Endothelial cell of umbilical vein (primary cell): Measurements from ENCODE around the gene LEMD1. TPM values are rescaled to one million over a fixed set of nuclear protein-coding genes. Genes with fewer than 3 reads are reported as not detected.

Experiments used
- BruUV-seq: library from RNA; stranded (reverse); fragments of 400-500 nt; replicated peaks from 2 replicates; lab custom pipeline; 2021; lab: Mats Ljungman, UMichigan
- CTCF ChIA-PET: fragments of 300-600, 350-600 bp; sonication (Branson Sonifier 250); formaldehyde crosslinking; loops from one replicate; lab custom pipeline; 2021; ENCODE audit warnings: antibody characterized with exemption, inconsistent platforms; lab: Charles Lee
- POLR2A ChIA-PET: fragments of 300-600, 350-600 bp; sonication (Branson Sonifier 250); formaldehyde crosslinking; loops from one replicate; lab custom pipeline; 2021; ENCODE audit warnings: antibody characterized with exemption, inconsistent platforms; lab: Charles Lee
- DNase-seq: peaks from one replicate; pipeline ENCODE4 v3.0.0-alpha.2; 2011; ENCODE audit warnings: low read depth, low spot score
- FAIRE-seq: peaks from 2 replicates; lab custom pipeline; 2011; peaks lifted over from hg19 to GRCh38; lab: Jason Lieb, UNC
- H2AFZ ChIP-seq: 2 replicates; pipeline ENCODE4 v1.6.0; 2012; ENCODE audit warnings: low read depth, low read length, control low read depth, inconsistent platforms
- H3K27ac ChIP-seq: 2 replicates; pipeline ENCODE4 v1.5.1; 2011; ENCODE audit warnings: low read depth, mild to moderate bottlenecking, control low read depth, low read length, moderate library complexity; ENCODE audit not compliant: insufficient read depth
- H3K27me3 ChIP-seq, 2 experiments: 2 replicates each; pipeline versions ENCODE4 v1.6.0 to v1.6.1; 2011; ENCODE audit warnings: low read length in 2 of 2, mixed read lengths in 1 of 2; ENCODE audit not compliant: control insufficient read depth in 2 of 2, insufficient read depth in 2 of 2
- H3K36me3 ChIP-seq, 2 experiments: 2 replicates in 1 of 2; 3 replicates in 1 of 2; pipeline ENCODE4 v1.5.1; 2011; ENCODE audit warnings: low read length in 2 of 2, mild to moderate bottlenecking in 1 of 2, moderate library complexity in 1 of 2; ENCODE audit not compliant: control insufficient read depth in 2 of 2, insufficient read depth in 2 of 2; ENCODE audit errors: extremely low read depth in 1 of 2
- H3K4me1 ChIP-seq: 3 replicates; pipeline ENCODE4 v1.5.1; 2011; ENCODE audit warnings: mild to moderate bottlenecking, low read length; ENCODE audit not compliant: control insufficient read depth, insufficient read depth; ENCODE audit errors: extremely low read depth
- H3K4me2 ChIP-seq: 2 replicates; pipeline ENCODE4 v1.6.1; 2011; ENCODE audit warnings: low read length, control low read depth, mixed read lengths; ENCODE audit not compliant: insufficient read depth
- H3K4me3 ChIP-seq, 3 experiments: fragments of 200-600 bp in 1 of 3; sonication (generic), shearing (Covaris generic) in 1 of 3; replicated peaks in 1 of 3; 2 replicates each; pipeline ENCODE4 v1.5.1; 2011 to 2016; ENCODE audit warnings: control low read depth in 3 of 3, low read length in 3 of 3, mild to moderate bottlenecking in 2 of 3, inconsistent platforms in 1 of 3, low read depth in 1 of 3, moderate library complexity in 1 of 3; ENCODE audit not compliant: insufficient read depth in 1 of 3
- H3K79me2 ChIP-seq: 2 replicates; pipeline ENCODE4 v1.6.0; 2012; ENCODE audit warnings: low read length, inconsistent platforms; ENCODE audit not compliant: control insufficient read depth, insufficient read depth
- H3K9ac ChIP-seq: replicated peaks from 2 replicates; pipeline ENCODE3; 2011; ENCODE audit warnings: low read length, control low read depth; ENCODE audit not compliant: insufficient read depth; ENCODE audit errors: extremely low read depth
- H3K9me1 ChIP-seq: replicated peaks from 3 replicates; pipeline ENCODE4 v1.6.0; 2011; ENCODE audit warnings: mild to moderate bottlenecking, low read length; ENCODE audit not compliant: control insufficient read depth, insufficient read depth; ENCODE audit errors: extremely low read depth
- H3K9me3 ChIP-seq: replicated peaks from 2 replicates; pipeline ENCODE4 v1.5.1; 2012; ENCODE audit warnings: low read length, inconsistent platforms; ENCODE audit not compliant: control insufficient read depth, insufficient read depth
- H4K20me1 ChIP-seq: replicated peaks from 2 replicates; pipeline ENCODE3; 2011; ENCODE audit warnings: mild to moderate bottlenecking, low read length; ENCODE audit not compliant: control insufficient read depth, insufficient read depth; ENCODE audit errors: extremely low read depth
- CTCF ChIP-seq, 2 donors: IDR thresholded peaks; 1 replicate in 1 of 2; 2 replicates in 1 of 2; pipeline ENCODE4 v1.5.1; 2011; ENCODE audit warnings: low read length in 2 of 2, mild to moderate bottlenecking in 2 of 2, moderate library complexity in 2 of 2, control low read depth in 1 of 2, inconsistent platforms in 1 of 2, low read depth in 1 of 2; ENCODE audit not compliant: insufficient read depth in 1 of 2; ENCODE audit errors: extremely low read depth in 1 of 2
- EZH2 ChIP-seq: IDR thresholded peaks from 2 replicates; pipeline ENCODE4 v1.6.1; 2012; ENCODE audit warnings: borderline replicate concordance, low read depth, mild to moderate bottlenecking, moderate library complexity, low read length, inconsistent platforms; ENCODE audit not compliant: severe bottlenecking
- FOS ChIP-seq: IDR thresholded peaks from 2 replicates; pipeline ENCODE4 v1.6.1; 2011; ENCODE audit warnings: mild to moderate bottlenecking, low read length, moderate library complexity, borderline replicate concordance; ENCODE audit not compliant: insufficient read depth
- GATA2 ChIP-seq: IDR thresholded peaks from 2 replicates; pipeline ENCODE4 v1.7.0; 2011; ENCODE audit warnings: low read depth, mild to moderate bottlenecking, moderate library complexity, mixed read lengths, low read length; ENCODE audit not compliant: insufficient read length, insufficient read depth
- JUN ChIP-seq: IDR thresholded peaks from 2 replicates; pipeline ENCODE4 v1.6.1; 2011; ENCODE audit warnings: borderline replicate concordance, low read depth; ENCODE audit not compliant: insufficient read length, insufficient read depth
- MAX ChIP-seq: IDR thresholded peaks from 2 replicates; pipeline ENCODE4 v1.6.1; 2011; ENCODE audit not compliant: insufficient read depth, insufficient read length
- MYC ChIP-seq: IDR thresholded peaks from one replicate; pipeline ENCODE4 v1.6.1; 2011; ENCODE audit warnings: mild to moderate bottlenecking, low read depth, low read length
- POLR2A ChIP-seq: IDR thresholded peaks from 2 replicates; pipeline ENCODE4 v1.6.1; 2012; ENCODE audit warnings: low read depth, mild to moderate bottlenecking, control low read depth, low read length
- POLR2AphosphoS5 ChIP-seq: IDR thresholded peaks from 2 replicates; pipeline ENCODE4 v1.6.1; 2012; ENCODE audit warnings: low read depth, mild to moderate bottlenecking, control low read depth, low read length, moderate library complexity; ENCODE audit not compliant: insufficient read depth
- dilution Hi-C: fragments of 300-500 bp; cut with MboI; formaldehyde crosslinking; loops from one replicate; pipeline ENCODE4 v1.15.0; 2019; ENCODE audit warnings: low sequenced_read_pairs; ENCODE audit not compliant: extremely low pct_ligation_motif_present
- intact Hi-C: fragments of 100-400 bp; cut with micrococcal nuclease; formaldehyde crosslinking; loops from one replicate; pipeline ENCODE4 v1.10.0; 2022
- polyA plus RNA-seq, 4 experiments: library from polyadenylated mRNA; depleted of rRNA in 3 of 4; stranded (reverse) in 3 of 4; unstranded in 1 of 4; fragments of >200 nt; gene quantifications; 2 replicates each; pipeline versions ENCODE4 v1.2.1 to v1.2.3, GENCODE V29; 2011 to 2012; ENCODE audit warnings: missing spikeins in 1 of 4
- total RNA-seq: library from RNA; stranded (reverse); gene quantifications from 2 replicates; pipeline ENCODE4 v1.2.3, GENCODE V29; 2021

The LEMD1 gene
- total and polyA plus RNA-seq, 2 donors (not counting 3 experiments of a cell fraction or from before 2014, with no cell fraction given), result not detected

GRCh38 chr1:205353612-205354011 lies 68.2 kb downstream of the LEMD1 start:
- Histone ChIP-seq H3K27me3 (peaks cover 9 to 31% of the 10 kb centered on the region in 2 experiments), H3K79me2 (no peaks in the 10 kb centered on the region), H3K27ac (no peak overlapping the region), H3K4me2 (no peak overlapping the region), H3K4me1 (no peaks in the 10 kb centered on the region), H2AFZ (no peak overlapping the region), H3K9me1 (no peaks in the 10 kb centered on the region), H4K20me1 (no peaks in the 10 kb centered on the region), H3K9me3 (no peaks in the 10 kb centered on the region), H3K36me3 (no peaks in the 10 kb centered on the region), H3K9ac (no peak overlapping the region), H3K4me3 (no peak overlapping the region)
- intact Hi-C loops (loop anchor here (1.0 kb wide), 2 partner anchors 132 to 171 kb away; no protein-coding TSS in a partner anchor), dilution Hi-C loops (no loop called here)
- no peak for TF ChIP-seq JUN
- TF ChIP-seq MYC, result no peak
- TF ChIP-seq EZH2, result no peak
- no peak for TF ChIP-seq POLR2A
- no peak for TF ChIP-seq CTCF (IDR thresholded peaks at IDR 0.05; ENCODE audit: extremely low read depth in 1 of 2, insufficient read depth in 1 of 2, low read depth in 1 of 2, low read length in 2 of 2)
- DNase-seq (no peak), FAIRE-seq (no peak)
- ChIA-PET POLR2A (no interaction called here), CTCF (interaction anchor here (0.6 to 4.7 kb wide), 75 partner anchors 8 to 365 kb away, joined by 3 to 243 read pairs (median 6); partner anchors contain the start of genes NUAK2 and TMCC2)
- no TSS peak for BruUV-seq

- FAIRE-seq, result no peak
- Histone ChIP-seq H3K4me1 (no peaks in the 10 kb centered on the region), H3K9me1 (no peaks in the 10 kb centered on the region), H3K27ac (no peak overlapping the region), H3K79me2 (no peaks in the 10 kb centered on the region), H3K4me2 (no peak overlapping the region), H3K36me3 (no peaks in the 10 kb centered on the region), H3K9ac (no peak overlapping the region), H4K20me1 (no peaks in the 10 kb centered on the region), H2AFZ (no peak overlapping the region), H3K9me3 (no peaks in the 10 kb centered on the region), H3K27me3 (peaks cover 13 to 31% of the 10 kb centered on the region in 2 experiments), H3K4me3 (no peak overlapping the region)
- dilution Hi-C loops, result no loop called here
- BruUV-seq, result no TSS peak
- TF ChIP-seq JUN (no peak), FOS (no peak), EZH2 (no peak), POLR2AphosphoS5 (no peak), POLR2A (no peak), GATA2 (no peak), CTCF (IDR thresholded peaks at IDR 0.05; ENCODE audit: extremely low read depth in 1 of 2, insufficient read depth in 1 of 2, low read depth in 1 of 2, low read length in 2 of 2) (no peak), MAX (no peak), MYC (no peak)
- intact Hi-C loops, result no loop called here
- ChIA-PET POLR2A (no interaction called here), CTCF (interaction anchor here (1.0 to 4.7 kb wide), 24 partner anchors 10 to 179 kb away, joined by 3 to 243 read pairs (median 8); no protein-coding TSS in a partner anchor)
- no peak for DNase-seq
These were observed 68.7 kb downstream of the LEMD1 start for GRCh38 chr1:205353191-205353590.
